Kidney (tissue), 14 donors: ENCODE data around the gene CCDC97. TPM values are rescaled to one million over a fixed set of nuclear protein-coding genes. Genes with fewer than 3 reads are reported as not detected.

Experiments used
- DNase-seq, 5 donors: peaks; one replicate each; pipeline ENCODE4 v3.0.0-alpha.2; 2013 to 2020
- FAIRE-seq: peaks from 2 replicates; lab custom pipeline; 2012; peaks lifted over from hg19 to GRCh38; lab: Jason Lieb, UNC
- H3K27ac ChIP-seq, 2 donors: one replicate each; pipeline ENCODE4 v1.7.0; 2013; ENCODE audit warnings: low read depth in 2 of 2, low read length in 2 of 2, inconsistent platforms in 1 of 2
- H3K27me3 ChIP-seq: one replicate; pipeline ENCODE4 v1.7.1; 2013; ENCODE audit warnings: low read length, inconsistent platforms; ENCODE audit not compliant: control insufficient read depth, insufficient read depth
- H3K36me3 ChIP-seq, 3 donors: one replicate each; pipeline versions ENCODE4 v1.7.0 to v1.7.1; 2013; ENCODE audit warnings: low read length in 3 of 3, control low read depth in 1 of 3, inconsistent platforms in 1 of 3; ENCODE audit not compliant: insufficient read depth in 3 of 3, control insufficient read depth in 2 of 3
- H3K4me1 ChIP-seq, 3 donors: one replicate each; pipeline versions ENCODE4 v1.7.0 to v1.7.1; 2013; ENCODE audit warnings: low read length in 3 of 3, inconsistent platforms in 1 of 3, low read depth in 1 of 3; ENCODE audit not compliant: control insufficient read depth in 2 of 3, insufficient read depth in 2 of 3
- H3K4me3 ChIP-seq, 3 donors: one replicate each; pipeline versions ENCODE4 v1.7.0 to v1.8.1; 2013; ENCODE audit warnings: low read length in 3 of 3, control low read depth in 1 of 3, inconsistent platforms in 1 of 3
- H3K9ac ChIP-seq, 3 donors: one replicate each; pipeline versions ENCODE4 v1.7.0 to v1.7.1; 2013; ENCODE audit warnings: low read length in 3 of 3, control low read depth in 1 of 3, inconsistent platforms in 1 of 3
- H3K9me3 ChIP-seq, 3 donors: one replicate each; pipeline versions ENCODE4 v1.7.0 to v1.7.1; 2013; ENCODE audit warnings: low read length in 3 of 3, control low read depth in 1 of 3, inconsistent platforms in 1 of 3; ENCODE audit not compliant: control insufficient read depth in 2 of 3, insufficient read depth in 1 of 3
- CTCF ChIP-seq: IDR thresholded peaks from 3 replicates; pipeline ENCODE4 v1.5.1; 2012; ENCODE audit warnings: mild to moderate bottlenecking, moderate library complexity, borderline replicate concordance; ENCODE audit not compliant: insufficient read depth; ENCODE audit errors: extremely low read depth
- intact Hi-C: fragments of 100-400 bp; cut with DNase I; formaldehyde crosslinking; loops from one replicate; pipeline ENCODE4 v1.11.1; 2022
- polyA plus RNA-seq: library from polyadenylated mRNA; stranded (reverse); fragments of 350-450 nt; fragmentation: Illumina TruSeq; extraction: RNeasy Lipid Tissue Mini Kit (QIAGEN cat#74804); gene quantifications from one replicate; pipeline ENCODE4 v1.2.3, GENCODE V29; 2014; ENCODE audit warnings: low read depth, low replicate concordance; ENCODE audit not compliant: insufficient read depth
- total RNA-seq: library from RNA; stranded (reverse); fragmentation: NEBNext Ultra II Directional; extraction: Animal tissue kit (Norgen Biotek cat#: 25700); gene quantifications from one replicate; pipeline ENCODE4 v1.2.1, GENCODE V29; 2021
- donor health status: control.
- donor health status: control.
- donor health status: control.
- donor health status: control.
- donor health status: control.
- donor health status: DM: yes; HTN: yes; CAD: no.
- donor health status: Normal renal cell carcinoma (clear cell type).

The CCDC97 gene
- total and polyA plus RNA-seq, 2 donors from 2014 or later: 9.8 to 28.1 TPM

GRCh38 chr19:41362143-41362847 is 52.3 kb downstream of the CCDC97 start:
- no peak for FAIRE-seq
- Histone ChIP-seq H3K27ac (no peak overlapping the region), H3K4me1 (peaks cover 0 to 13% (median 4%) of the 10 kb centered on the region in 3 donors), H3K4me3 (no peak overlapping the region), H3K36me3 (no peaks in the 10 kb centered on the region), H3K9ac (no peak overlapping the region), H3K9me3 (no peaks in the 10 kb centered on the region), H3K27me3 (no peaks in the 10 kb centered on the region)
- intact Hi-C loops: no loop called here
- TF ChIP-seq CTCF: no peak
- DNase-seq: no peak

GRCh38 chr19:41363371-41363752 is 53.4 kb downstream of the CCDC97 start:
- no peaks in the 10 kb centered on the region for H3K9me3 ChIP-seq
- intact Hi-C loops: no loop called here
- H3K4me3 ChIP-seq: peak overlapping the region; percentile 85 to 94 (median 90)
- FAIRE-seq (no peak), DNase-seq (no peak)
- peak overlapping the region in 2 of 3 donors; percentile 84 to 87 for H3K9ac ChIP-seq
- peak overlapping the region; percentile 98 for H3K27ac ChIP-seq
- no peak for TF ChIP-seq CTCF
- no peaks in the 10 kb centered on the region for H3K36me3 ChIP-seq
- H3K4me1 ChIP-seq: peaks cover 0 to 18% (median 10%) of the 10 kb centered on the region in 3 donors
- H3K27me3 ChIP-seq: no peaks in the 10 kb centered on the region

GRCh38 chr19:41363753-41364523 is 54.0 kb downstream of the CCDC97 start, which contains the start of gene B9D2:
TSS of gene B9D2 (minus strand) at chr19:41364149. CDS start at chr19:41363519, 630 bp downstream.
- peak within 1 kb of the TSS; percentile 83 to 87 (median 84) for H3K9ac ChIP-seq
- H3K27ac ChIP-seq: peak within 1 kb of the TSS; percentile 98
- H3K36me3 ChIP-seq: no peaks in the 10 kb centered on the region
- peaks cover 0 to 18% (median 10%) of the 10 kb centered on the region in 3 donors for H3K4me1 ChIP-seq
- FAIRE-seq: peak; percentile 62
- TF ChIP-seq CTCF: no peak
- peak within 1 kb of the TSS; percentile 85 to 94 (median 90) for H3K4me3 ChIP-seq
- DNase-seq: peak; percentile 99
- no peaks in the 10 kb centered on the region for H3K9me3 ChIP-seq
- intact Hi-C loops: no loop called here
- H3K27me3 ChIP-seq: no peaks in the 10 kb centered on the region
